Activated CD8-positive, alpha-beta T cell treated with anti-CD3 and anti-CD28 coated beads for 36 hours (primary cell): ENCODE measurements around the gene OMA1. TPM values are rescaled to one million over a fixed set of nuclear protein-coding genes. Genes with fewer than 3 reads are reported as not detected.

Experiments used
- ATAC-seq: fragments of 200-7000 bp; cut with Tn5 transposase; one replicate; pipeline ENCODE4 v1.10.0; 2021; ENCODE audit warnings: mild to moderate bottlenecking, moderate library complexity
- CTCF ChIA-PET: fragments of 350-600 bp; sonication (Branson Sonifier 250); formaldehyde crosslinking; loops from one replicate; lab custom pipeline; 2021; ENCODE audit warnings: antibody characterized with exemption; lab: Charles Lee
- POLR2A ChIA-PET: fragments of 350-600 bp; sonication (Branson Sonifier 250); formaldehyde crosslinking; loops from one replicate; lab custom pipeline; 2021; ENCODE audit warnings: antibody characterized with exemption; lab: Charles Lee
- DNase-seq: peaks from one replicate; pipeline ENCODE4 v3.0.0-alpha.2; 2020
- H3K27ac Mint-ChIP-seq: one replicate; pipeline ENCODE4 v1.8.0; 2021; ENCODE audit warnings: mild to moderate bottlenecking, mixed read lengths
- H3K27me3 Mint-ChIP-seq: one replicate; pipeline ENCODE4 v1.8.0; 2021; ENCODE audit warnings: mixed read lengths
- H3K36me3 Mint-ChIP-seq: one replicate; pipeline ENCODE4 v1.8.0; 2021; ENCODE audit warnings: low read depth, mixed read lengths
- H3K4me1 Mint-ChIP-seq: one replicate; pipeline ENCODE4 v1.8.0; 2021; ENCODE audit warnings: low read depth, mixed read lengths
- H3K4me3 Mint-ChIP-seq: one replicate; pipeline ENCODE4 v1.8.0; 2021; ENCODE audit warnings: mild to moderate bottlenecking, moderate library complexity, mixed read lengths
- H3K9me3 Mint-ChIP-seq: one replicate; pipeline ENCODE4 v1.8.0; 2021; ENCODE audit warnings: mixed read lengths
- intact Hi-C: fragments of 100-400 bp; cut with micrococcal nuclease; formaldehyde crosslinking; loops from one replicate; pipeline ENCODE4 v1.10.0; 2022
- total RNA-seq, 2 experiments: library from RNA; stranded (reverse); gene quantifications; one replicate each; pipeline ENCODE4 v1.2.3, GENCODE V29; 2021
- TF ChIP-seq, protein P1 (sequence below): fragments of 200-600 bp; IDR thresholded peaks from one replicate; pipeline ENCODE4 v1.8.0; 2022; ENCODE audit warnings: antibody characterized with exemption, mild to moderate bottlenecking

The OMA1 gene
- total RNA-seq, 2 experiments from 2014 or later = 14.7 to 14.9 TPM

DNA sequence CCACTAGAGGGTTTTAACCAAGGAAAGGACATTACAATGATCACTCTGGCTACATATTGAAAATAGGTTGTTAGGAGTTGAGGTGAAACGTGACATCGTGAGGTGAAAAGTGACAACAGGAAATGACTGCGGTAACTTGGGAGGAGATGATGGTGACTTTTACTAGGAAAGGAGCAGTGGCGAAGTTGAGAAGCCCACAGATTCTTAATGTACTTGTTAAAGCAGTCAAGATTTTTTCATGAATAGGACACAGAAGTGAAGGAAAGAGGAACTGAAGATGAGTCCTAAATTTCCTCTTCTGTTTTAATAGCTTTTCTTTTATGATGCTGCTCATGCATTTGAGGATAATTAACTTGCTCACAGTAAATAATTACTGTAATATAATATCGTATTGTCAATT is 59.5 kb downstream of the OMA1 start:
- CTCF ChIA-PET = interaction anchor here (0.6 kb wide), 1 partner anchor 60 kb away, joined by 3 read pairs; no protein-coding TSS in a partner anchor
- TF ChIP-seq, protein P1, sequence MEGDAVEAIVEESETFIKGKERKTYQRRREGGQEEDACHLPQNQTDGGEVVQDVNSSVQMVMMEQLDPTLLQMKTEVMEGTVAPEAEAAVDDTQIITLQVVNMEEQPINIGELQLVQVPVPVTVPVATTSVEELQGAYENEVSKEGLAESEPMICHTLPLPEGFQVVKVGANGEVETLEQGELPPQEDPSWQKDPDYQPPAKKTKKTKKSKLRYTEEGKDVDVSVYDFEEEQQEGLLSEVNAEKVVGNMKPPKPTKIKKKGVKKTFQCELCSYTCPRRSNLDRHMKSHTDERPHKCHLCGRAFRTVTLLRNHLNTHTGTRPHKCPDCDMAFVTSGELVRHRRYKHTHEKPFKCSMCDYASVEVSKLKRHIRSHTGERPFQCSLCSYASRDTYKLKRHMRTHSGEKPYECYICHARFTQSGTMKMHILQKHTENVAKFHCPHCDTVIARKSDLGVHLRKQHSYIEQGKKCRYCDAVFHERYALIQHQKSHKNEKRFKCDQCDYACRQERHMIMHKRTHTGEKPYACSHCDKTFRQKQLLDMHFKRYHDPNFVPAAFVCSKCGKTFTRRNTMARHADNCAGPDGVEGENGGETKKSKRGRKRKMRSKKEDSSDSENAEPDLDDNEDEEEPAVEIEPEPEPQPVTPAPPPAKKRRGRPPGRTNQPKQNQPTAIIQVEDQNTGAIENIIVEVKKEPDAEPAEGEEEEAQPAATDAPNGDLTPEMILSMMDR = no peak
- H3K4me1 Mint-ChIP-seq = peaks cover 9% of the 10 kb centered on the region
- no peak overlapping the region for H3K27ac Mint-ChIP-seq
- DNase-seq (peak; percentile 15), ATAC-seq (peak; percentile 27)
- peaks cover 22% of the 10 kb centered on the region for H3K36me3 Mint-ChIP-seq
- POLR2A ChIA-PET = no interaction called here
- no peaks in the 10 kb centered on the region for H3K9me3 Mint-ChIP-seq
- no peaks in the 10 kb centered on the region for H3K27me3 Mint-ChIP-seq
- intact Hi-C loops = no loop called here
- H3K4me3 Mint-ChIP-seq = no peak overlapping the region

DNA sequence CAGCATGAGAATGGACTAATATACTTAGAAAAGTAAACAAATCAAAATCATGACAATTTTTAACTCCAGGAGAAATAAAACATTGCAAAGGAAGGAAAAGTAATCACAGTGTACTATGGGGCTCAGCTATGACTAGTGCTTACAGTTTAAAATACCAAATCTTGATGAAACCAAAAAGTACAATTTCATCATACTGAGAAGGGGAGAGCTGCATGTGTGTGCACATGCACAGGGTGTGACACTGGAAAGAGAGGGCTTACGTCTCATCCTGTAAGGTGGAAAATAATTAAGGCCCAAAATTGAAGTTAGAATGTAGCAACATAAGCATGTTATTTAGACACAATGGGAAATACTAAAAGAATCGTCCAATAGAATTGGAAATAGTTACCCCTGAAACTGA is 64.6 kb downstream of the OMA1 start:
- TF ChIP-seq, protein P1 = no peak
- intact Hi-C loops = no loop called here
- ChIA-PET CTCF (interaction anchor here (1.2 kb wide), 1 partner anchor 171 kb away, joined by 3 read pairs; no protein-coding TSS in a partner anchor), POLR2A (no interaction called here)
- DNase-seq = no peak
- no peak for ATAC-seq
- Mint-ChIP-seq H3K9me3 (no peaks in the 10 kb centered on the region), H3K36me3 (peaks cover 19% of the 10 kb centered on the region), H3K27me3 (no peaks in the 10 kb centered on the region), H3K27ac (no peak overlapping the region), H3K4me1 (peaks cover 5% of the 10 kb centered on the region), H3K4me3 (no peak overlapping the region)

DNA sequence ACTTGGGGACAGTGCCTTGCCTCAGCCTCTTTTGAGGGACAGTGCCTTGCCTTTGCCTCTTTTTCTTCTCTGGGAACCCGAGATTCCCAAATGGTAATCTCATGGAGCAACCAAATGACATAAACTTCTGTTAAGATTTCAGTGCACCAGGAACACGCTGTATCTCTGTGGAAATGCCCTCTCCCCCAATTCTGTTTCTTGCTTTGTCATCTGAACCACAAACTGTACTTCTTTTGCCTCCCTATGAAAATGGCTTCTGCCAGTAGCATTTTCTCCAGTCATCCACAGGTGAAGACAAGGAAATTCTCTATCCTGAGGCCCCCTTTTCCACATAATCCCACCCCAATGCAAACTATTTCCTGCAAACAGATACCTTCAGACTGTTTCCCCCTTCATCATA is 66.3 kb downstream of the OMA1 start:
- DNase-seq (no peak), ATAC-seq (no peak)
- Mint-ChIP-seq H3K9me3 (no peaks in the 10 kb centered on the region), H3K27me3 (no peaks in the 10 kb centered on the region), H3K4me1 (peaks cover 3% of the 10 kb centered on the region), H3K27ac (no peak overlapping the region), H3K4me3 (no peak overlapping the region), H3K36me3 (peaks cover 19% of the 10 kb centered on the region)
- POLR2A ChIA-PET = no interaction called here
- CTCF ChIA-PET = no interaction called here
- TF ChIP-seq, protein P1 = no peak
- intact Hi-C loops = no loop called here

DNA sequence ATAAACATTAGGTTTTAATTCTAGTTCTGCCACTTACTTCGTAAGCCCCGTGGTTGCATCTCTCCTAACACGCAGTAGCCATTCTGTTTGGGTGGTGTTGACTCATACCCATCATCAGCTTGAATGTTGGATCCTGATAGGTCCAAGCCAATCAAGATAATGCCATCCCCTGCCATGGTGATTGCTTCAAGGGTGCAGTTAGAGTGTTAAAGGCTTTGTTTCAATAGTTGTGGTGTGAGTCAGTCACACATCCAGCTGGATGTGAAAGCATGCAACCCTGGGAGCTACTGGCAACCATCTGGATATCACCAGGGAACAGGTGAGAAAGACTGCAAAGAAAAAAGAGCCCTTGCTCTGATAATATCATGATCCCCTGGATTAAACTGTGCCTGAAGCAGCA is 69.1 kb downstream of the OMA1 start:
- TF ChIP-seq, protein P1 = no peak
- peaks cover 3% of the 10 kb centered on the region for H3K4me1 Mint-ChIP-seq
- H3K36me3 Mint-ChIP-seq = peaks cover 15% of the 10 kb centered on the region
- DNase-seq (no peak), ATAC-seq (no peak)
- H3K27ac Mint-ChIP-seq = no peak overlapping the region
- intact Hi-C loops = no loop called here
- ChIA-PET POLR2A (no interaction called here), CTCF (interaction anchor here (1.1 kb wide), 1 partner anchor 69 kb away, joined by 3 read pairs; the partner anchor contains the start of gene OMA1)
- no peaks in the 10 kb centered on the region for H3K27me3 Mint-ChIP-seq
- H3K9me3 Mint-ChIP-seq = no peaks in the 10 kb centered on the region
- no peak overlapping the region for H3K4me3 Mint-ChIP-seq

DNA sequence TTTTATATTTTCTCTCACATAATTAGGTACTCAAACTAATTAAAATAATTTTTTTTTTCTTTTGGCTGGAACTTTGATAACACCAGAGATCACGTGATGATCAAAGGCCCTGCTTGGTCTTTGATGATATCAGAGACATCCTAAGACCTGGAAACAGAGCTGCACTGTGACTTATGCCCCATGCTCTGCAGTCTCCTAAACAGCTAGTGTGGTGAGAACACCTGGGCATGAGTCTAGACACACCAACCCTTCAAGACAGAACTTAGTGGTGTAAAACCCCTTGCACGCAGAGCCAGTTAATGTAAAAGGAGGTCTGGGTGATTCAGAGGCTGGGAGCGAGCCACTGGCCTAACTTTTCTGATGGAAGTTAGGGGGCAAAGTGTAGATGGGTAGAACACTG is 70.3 kb downstream of the OMA1 start:
- Mint-ChIP-seq H3K4me3 (no peak overlapping the region), H3K27ac (no peak overlapping the region), H3K9me3 (no peaks in the 10 kb centered on the region), H3K36me3 (peaks cover 8% of the 10 kb centered on the region), H3K27me3 (no peaks in the 10 kb centered on the region), H3K4me1 (peaks cover 3% of the 10 kb centered on the region)
- TF ChIP-seq, protein P1 = no peak
- DNase-seq = no peak
- intact Hi-C loops = no loop called here
- POLR2A ChIA-PET = no interaction called here
- CTCF ChIA-PET = interaction anchor here (1.1 kb wide), 1 partner anchor 70 kb away, joined by 3 read pairs; the partner anchor contains the start of gene OMA1
- no peak for ATAC-seq
